ENCODE data around the gene LRRC17.

The LRRC17 gene

DNA sequence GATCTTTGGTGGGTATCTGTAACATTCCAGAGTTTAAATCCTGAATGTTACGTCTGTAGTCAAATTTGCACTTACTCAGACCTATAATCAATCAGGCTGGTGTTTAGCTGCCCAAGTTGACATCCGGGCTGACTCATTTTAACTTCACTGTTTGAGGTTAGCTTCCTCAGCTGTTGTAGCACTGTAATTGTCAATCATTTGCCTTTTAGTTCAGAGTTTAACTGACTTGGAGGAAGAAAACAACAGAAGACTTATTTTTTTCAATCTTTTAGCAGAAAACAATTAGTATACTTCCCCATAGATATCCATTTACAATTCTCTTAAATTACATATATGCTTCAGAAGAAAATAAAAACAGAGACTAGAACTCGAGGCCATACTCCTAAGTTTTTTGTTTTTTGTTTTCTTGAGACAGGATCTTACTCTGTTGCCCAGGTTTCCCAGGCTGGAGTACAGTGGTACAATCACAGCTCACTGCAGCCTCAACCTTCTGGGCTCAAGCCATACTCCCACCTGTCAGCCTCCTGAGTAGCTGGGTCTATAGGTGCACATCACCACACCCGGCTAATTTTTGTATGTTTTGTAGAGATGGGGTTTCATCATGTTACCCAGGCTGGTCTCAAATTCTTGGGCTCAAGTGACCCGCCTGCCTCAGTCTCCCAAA lies 38.5 kb upstream of the LRRC17 start:
- in situ Hi-C loops (cut with MboI; ENCODE audit: low sequenced_read_pairs, unreplicated experiment), result no loop called here
- DNase-seq (ENCODE audit: low spot score), result peak; percentile 44
- TF ChIP-seq, protein P1, sequence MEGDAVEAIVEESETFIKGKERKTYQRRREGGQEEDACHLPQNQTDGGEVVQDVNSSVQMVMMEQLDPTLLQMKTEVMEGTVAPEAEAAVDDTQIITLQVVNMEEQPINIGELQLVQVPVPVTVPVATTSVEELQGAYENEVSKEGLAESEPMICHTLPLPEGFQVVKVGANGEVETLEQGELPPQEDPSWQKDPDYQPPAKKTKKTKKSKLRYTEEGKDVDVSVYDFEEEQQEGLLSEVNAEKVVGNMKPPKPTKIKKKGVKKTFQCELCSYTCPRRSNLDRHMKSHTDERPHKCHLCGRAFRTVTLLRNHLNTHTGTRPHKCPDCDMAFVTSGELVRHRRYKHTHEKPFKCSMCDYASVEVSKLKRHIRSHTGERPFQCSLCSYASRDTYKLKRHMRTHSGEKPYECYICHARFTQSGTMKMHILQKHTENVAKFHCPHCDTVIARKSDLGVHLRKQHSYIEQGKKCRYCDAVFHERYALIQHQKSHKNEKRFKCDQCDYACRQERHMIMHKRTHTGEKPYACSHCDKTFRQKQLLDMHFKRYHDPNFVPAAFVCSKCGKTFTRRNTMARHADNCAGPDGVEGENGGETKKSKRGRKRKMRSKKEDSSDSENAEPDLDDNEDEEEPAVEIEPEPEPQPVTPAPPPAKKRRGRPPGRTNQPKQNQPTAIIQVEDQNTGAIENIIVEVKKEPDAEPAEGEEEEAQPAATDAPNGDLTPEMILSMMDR (IDR thresholded peaks at IDR 0.05; ENCODE audit: borderline replicate concordance, control extremely low read depth, extremely low read depth, insufficient read depth, missing control alignments), result no peak

DNA sequence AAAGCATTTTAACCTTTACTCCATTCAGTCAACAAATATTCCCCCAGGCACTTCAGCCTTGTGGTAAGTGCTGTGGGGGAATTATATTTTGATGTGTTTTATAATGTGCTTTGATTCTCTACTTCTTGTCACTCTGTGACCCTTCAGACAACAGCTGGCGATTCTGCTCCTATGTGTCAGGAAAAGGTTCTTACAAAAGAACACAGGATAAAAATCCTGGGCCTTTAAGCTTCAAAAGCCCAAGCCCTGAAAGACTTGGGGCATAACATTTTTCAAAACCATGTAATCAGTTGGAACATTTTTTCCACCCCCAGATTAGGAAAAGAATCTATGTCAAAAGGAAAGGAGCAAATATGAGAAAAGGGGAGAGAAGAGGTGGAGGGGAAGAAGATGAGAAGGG lies 37.8 kb upstream of the LRRC17 start:
- TF ChIP-seq, protein P1 (IDR thresholded peaks at IDR 0.05; ENCODE audit: borderline replicate concordance, control extremely low read depth, extremely low read depth, insufficient read depth, missing control alignments), result no peak
- DNase-seq (ENCODE audit: low spot score), result no peak
- in situ Hi-C loops (cut with MboI; ENCODE audit: low sequenced_read_pairs, unreplicated experiment), result no loop called here

DNA sequence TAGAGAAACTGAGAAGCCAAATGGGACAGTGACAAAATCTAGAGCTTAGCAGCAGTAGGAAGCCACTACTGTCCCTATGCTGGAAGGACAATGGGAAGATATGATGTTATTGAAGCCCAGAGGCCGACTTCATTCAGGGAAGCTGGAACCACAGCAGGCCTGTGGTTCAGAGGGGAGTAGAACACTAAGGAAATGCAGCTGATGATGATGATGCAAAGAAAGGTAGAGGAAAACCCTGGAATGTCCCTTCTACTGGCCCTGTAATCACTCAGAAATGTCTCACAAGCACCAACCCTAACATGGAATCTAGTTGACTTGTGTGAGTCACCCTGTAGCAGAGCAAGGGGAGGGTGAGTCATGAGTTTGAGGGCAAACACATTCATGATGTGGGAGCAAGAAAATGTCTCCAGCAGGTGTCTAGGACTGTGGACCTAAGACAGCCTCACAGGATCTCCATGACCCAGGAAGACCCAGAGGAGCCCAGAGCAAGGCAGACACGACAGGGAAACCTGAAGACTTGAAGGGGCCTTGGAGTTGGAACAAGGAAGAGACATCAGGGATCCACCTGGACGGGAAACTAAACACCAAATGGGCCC lies 37.0 kb upstream of the LRRC17 start:
- in situ Hi-C loops (cut with MboI; ENCODE audit: low sequenced_read_pairs, unreplicated experiment), result no loop called here
- DNase-seq (ENCODE audit: low spot score), result no peak
- TF ChIP-seq, protein P1 (IDR thresholded peaks at IDR 0.05; ENCODE audit: borderline replicate concordance, control extremely low read depth, extremely low read depth, insufficient read depth, missing control alignments), result no peak

DNA sequence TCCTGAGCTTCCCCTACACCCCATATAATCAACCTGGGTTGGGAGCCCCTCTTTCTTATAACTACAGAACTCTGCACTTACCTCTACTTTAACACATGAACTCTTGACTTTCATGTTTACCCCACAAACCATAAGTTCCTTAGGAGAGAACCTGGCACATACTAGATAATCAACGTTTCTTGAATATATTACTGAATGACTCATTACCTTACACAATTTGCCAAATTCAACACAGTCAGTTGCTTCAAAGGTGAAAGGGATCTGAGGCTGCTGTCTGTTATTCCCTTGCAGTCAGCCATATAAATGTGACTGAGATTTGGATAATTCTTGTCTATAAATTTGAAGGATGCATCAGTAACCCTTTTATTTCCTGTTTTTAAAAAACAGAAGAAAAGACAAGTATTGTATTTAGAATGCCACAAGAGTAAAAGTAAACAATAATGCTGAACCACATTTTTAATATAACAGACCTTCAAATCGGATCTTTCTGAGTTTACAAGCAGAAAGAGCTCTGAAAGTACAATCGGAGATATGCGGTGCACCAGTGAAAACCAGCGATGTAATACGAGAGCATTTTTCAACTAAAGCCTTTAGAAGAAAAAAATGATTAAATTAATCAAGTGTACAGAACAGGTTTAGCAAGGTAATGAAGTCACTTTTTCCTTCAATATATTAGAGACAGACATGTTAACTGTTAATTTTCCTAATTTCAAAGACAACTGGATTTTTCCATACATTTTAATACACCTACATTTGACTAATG lies 29.5 kb upstream of the LRRC17 start:
- in situ Hi-C loops (cut with MboI; ENCODE audit: low sequenced_read_pairs, unreplicated experiment), result no loop called here
- no peak for DNase-seq (ENCODE audit: low spot score)
- TF ChIP-seq, protein P1 (IDR thresholded peaks at IDR 0.05; ENCODE audit: borderline replicate concordance, control extremely low read depth, extremely low read depth, insufficient read depth, missing control alignments), result no peak

DNA sequence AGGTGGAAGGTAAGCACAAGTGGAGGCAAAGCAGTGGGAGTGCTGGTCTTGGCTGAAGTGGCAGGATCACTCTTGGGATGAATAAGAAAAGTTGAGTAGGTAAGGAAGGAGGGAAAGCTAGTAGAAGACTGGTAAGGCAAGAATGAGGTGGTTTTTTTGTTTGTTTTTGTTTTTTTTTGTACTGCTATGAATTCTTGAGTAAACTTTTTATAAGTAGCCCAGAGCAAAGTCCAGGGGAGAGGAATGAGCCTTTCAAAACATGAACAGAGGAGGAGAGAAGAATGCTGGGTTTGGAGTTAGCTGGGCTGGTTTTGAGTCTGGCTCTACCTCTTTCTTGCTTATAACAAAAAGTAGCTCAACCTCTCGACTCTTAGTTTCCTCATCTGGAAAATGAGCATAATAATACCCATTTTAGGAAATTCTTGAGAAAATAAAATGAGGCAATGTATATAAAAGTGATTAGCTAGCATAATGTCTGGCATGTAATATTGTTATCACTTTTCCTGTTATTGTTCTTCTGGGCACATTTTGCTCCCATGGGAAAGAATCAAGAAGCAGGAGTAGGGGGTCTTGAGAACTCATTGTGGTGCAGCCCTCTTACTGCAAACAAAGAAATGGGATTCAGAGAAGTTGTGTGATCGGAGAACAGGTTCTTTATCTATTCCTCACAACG lies 24.1 kb upstream of the LRRC17 start:
- no peak for DNase-seq (ENCODE audit: low spot score)
- in situ Hi-C loops (cut with MboI; ENCODE audit: low sequenced_read_pairs, unreplicated experiment), result no loop called here
- TF ChIP-seq, protein P1 (IDR thresholded peaks at IDR 0.05; ENCODE audit: borderline replicate concordance, control extremely low read depth, extremely low read depth, insufficient read depth, missing control alignments), result no peak

DNA sequence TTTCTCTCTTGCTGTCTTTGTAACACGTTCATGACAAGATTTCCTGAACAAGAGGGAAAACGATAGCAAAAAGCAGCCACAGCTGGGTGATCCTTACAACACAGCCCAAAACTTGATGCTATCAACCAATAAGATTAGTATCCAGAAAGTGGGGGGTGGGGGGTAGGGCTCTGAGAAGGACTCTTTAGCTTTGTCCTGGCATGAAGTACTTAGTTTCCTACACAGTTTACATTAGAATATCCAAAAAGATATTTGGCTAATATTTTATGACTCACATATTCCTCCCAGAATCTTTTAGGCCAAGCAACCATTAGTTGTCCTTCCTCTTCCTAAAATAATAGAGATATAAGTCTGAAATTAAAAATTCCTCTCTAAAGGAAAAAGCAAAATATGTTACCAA lies 22.9 kb upstream of the LRRC17 start:
- DNase-seq (ENCODE audit: low spot score), result no peak
- TF ChIP-seq, protein P1 (IDR thresholded peaks at IDR 0.05; ENCODE audit: borderline replicate concordance, control extremely low read depth, extremely low read depth, insufficient read depth, missing control alignments), result no peak
- in situ Hi-C loops (cut with MboI; ENCODE audit: low sequenced_read_pairs, unreplicated experiment), result no loop called here
